Neural cell (in vitro differentiated cells): Measurements from ENCODE around the gene ZNF432. TPM values are rescaled to one million over a fixed set of nuclear protein-coding genes. Genes with fewer than 3 reads are reported as not detected.

Experiments used
- H2AFZ ChIP-seq: fragments of 200-600, 300-800 bp; sonication (generic), shearing (Covaris generic); 2 replicates; pipeline ENCODE4 v1.6.0; 2014; ENCODE audit warnings: low read depth, mild to moderate bottlenecking, antibody characterized with exemption, low read length, moderate library complexity
- H3F3A ChIP-seq: fragments of 200-600 bp; shearing (Covaris generic); 2 replicates; pipeline ENCODE4 v1.6.1; 2016; ENCODE audit warnings: mild to moderate bottlenecking, moderate library complexity, mixed read lengths, antibody characterized with exemption, low read length; ENCODE audit not compliant: insufficient read depth, poor library complexity, severe bottlenecking
- H3K27ac ChIP-seq: fragments of 200-600, 300-800 bp; sonication (generic), shearing (Covaris generic); 2 replicates; pipeline ENCODE4 v1.5.1; 2014; ENCODE audit warnings: mild to moderate bottlenecking, low read length, moderate library complexity
- H3K27me3 ChIP-seq: fragments of 300-800, 200-600 bp; sonication (generic), shearing (Covaris generic); 2 replicates; pipeline ENCODE4 v1.6.0; 2014; ENCODE audit warnings: mild to moderate bottlenecking, low read depth, low read length, moderate library complexity; ENCODE audit not compliant: insufficient read depth
- H3K36me3 ChIP-seq: fragments of 300-800, 200-600 bp; sonication (generic), shearing (Covaris generic); 2 replicates; pipeline ENCODE4 v1.5.1; 2014; ENCODE audit warnings: mild to moderate bottlenecking, antibody characterized with exemption, low read length, moderate library complexity; ENCODE audit not compliant: insufficient read depth
- H3K4me2 ChIP-seq: fragments of 300-800, 200-600 bp; sonication (generic), shearing (Covaris generic); 2 replicates; pipeline ENCODE4 v1.6.0; 2014; ENCODE audit warnings: mild to moderate bottlenecking, low read length
- H3K4me3 ChIP-seq: fragments of 300-800, 200-600 bp; sonication (generic), shearing (Covaris generic); 2 replicates; pipeline ENCODE4 v1.5.1; 2014; ENCODE audit warnings: mild to moderate bottlenecking, low read length, moderate library complexity
- H3K79me2 ChIP-seq: fragments of 200-600 bp; shearing (Covaris generic); replicated peaks from 2 replicates; pipeline ENCODE4 v1.6.0; 2014; ENCODE audit warnings: mild to moderate bottlenecking, low read length, moderate library complexity; ENCODE audit not compliant: insufficient read depth
- H3K9ac ChIP-seq: fragments of 300-800, 200-600 bp; sonication (generic), shearing (Covaris generic); 2 replicates; pipeline ENCODE4 v1.6.1; 2016; ENCODE audit warnings: mild to moderate bottlenecking, low read length, mixed read lengths
- H3K9me2 ChIP-seq: fragments of 200-600 bp; shearing (Covaris generic); 2 replicates; pipeline ENCODE4 v1.6.1; 2016; ENCODE audit warnings: mild to moderate bottlenecking, low read length, mixed read lengths; ENCODE audit not compliant: insufficient read depth
- H3K9me3 ChIP-seq: fragments of 200-600, 300-800 bp; sonication (generic), shearing (Covaris generic); 2 replicates; pipeline ENCODE4 v1.6.1; 2016; ENCODE audit warnings: mild to moderate bottlenecking, mixed run types, low read length, moderate library complexity, mixed read lengths
- H4K20me1 ChIP-seq: fragments of 200-600 bp; shearing (Covaris generic); 2 replicates; pipeline ENCODE4 v1.6.1; 2016; ENCODE audit warnings: mild to moderate bottlenecking, mixed run types; ENCODE audit not compliant: insufficient read depth
- CTCF ChIP-seq: fragments of 450-650 bp; IDR thresholded peaks from 2 replicates; pipeline ENCODE4 v1.5.1; 2014; ENCODE audit warnings: antibody characterized with exemption, mild to moderate bottlenecking, moderate library complexity; ENCODE audit not compliant: poor library complexity, severe bottlenecking
- EP300 ChIP-seq: fragments of 450-650 bp; conservative IDR thresholded peaks from 2 replicates; pipeline ENCODE4 v1.6.1; 2014; ENCODE audit warnings: antibody characterized with exemption, mild to moderate bottlenecking, moderate library complexity; ENCODE audit not compliant: poor library complexity, severe bottlenecking
- EZH2 ChIP-seq: fragments of 200-600, 300-800 bp; shearing (Covaris generic), sonication (generic); IDR thresholded peaks from 2 replicates; pipeline ENCODE4 v1.6.1; 2014; ENCODE audit warnings: antibody characterized with exemption, low read length, borderline replicate concordance, mild to moderate bottlenecking; ENCODE audit not compliant: insufficient read depth, poor library complexity, severe bottlenecking
- MXI1 ChIP-seq: fragments of 450-650 bp; conservative IDR thresholded peaks from 2 replicates; pipeline ENCODE4 v1.6.1; 2014; ENCODE audit warnings: antibody characterized with exemption, mild to moderate bottlenecking; ENCODE audit not compliant: poor library complexity, severe bottlenecking
- POLR2AphosphoS5 ChIP-seq: IDR thresholded peaks from 2 replicates; pipeline ENCODE4 v1.6.1; 2012
- RAD21 ChIP-seq: fragments of 450-650 bp; conservative IDR thresholded peaks from 2 replicates; pipeline ENCODE4 v1.6.1; 2014; ENCODE audit warnings: antibody characterized with exemption, mild to moderate bottlenecking, moderate library complexity
- REST ChIP-seq: IDR thresholded peaks from 2 replicates; pipeline ENCODE4 v1.6.1; 2012; ENCODE audit warnings: borderline replicate concordance
- SMC3 ChIP-seq: fragments of 450-650 bp; conservative IDR thresholded peaks from 2 replicates; pipeline ENCODE4 v1.6.1; 2014; ENCODE audit warnings: antibody characterized with exemption, mild to moderate bottlenecking, moderate library complexity; ENCODE audit not compliant: poor library complexity
- TAF1 ChIP-seq: IDR thresholded peaks from 2 replicates; pipeline ENCODE4 v1.6.1; 2012; ENCODE audit warnings: low read depth
- polyA plus RNA-seq: library from polyadenylated mRNA; depleted of rRNA; stranded (reverse); fragments of >200 nt; gene quantifications from 2 replicates; pipeline ENCODE4 v1.2.3, GENCODE V29; 2014

ZNF432 gene
- polyA plus RNA-seq, 1 donor from 2014 or later: 48.6 TPM

GRCh38 chr19:52020506-52020905 lies 28.1 kb downstream of the ZNF432 start:
- Histone ChIP-seq H4K20me1 (no peaks in the 10 kb centered on the region), H2AFZ (no peak overlapping the region), H3K4me3 (no peak overlapping the region), H3K27ac (no peak overlapping the region), H3K36me3 (peaks cover 50% of the 10 kb centered on the region), H3K9me3 (no peaks in the 10 kb centered on the region), H3F3A (no peaks in the 10 kb centered on the region), H3K79me2 (peaks cover 4% of the 10 kb centered on the region), H3K9me2 (no peaks in the 10 kb centered on the region), H3K27me3 (no peaks in the 10 kb centered on the region), H3K4me2 (no peak overlapping the region), H3K9ac (no peak overlapping the region)
- no peak for TF ChIP-seq EZH2
- no peak for TF ChIP-seq RAD21
- no peak for TF ChIP-seq CTCF
- no peak for TF ChIP-seq EP300
- TF ChIP-seq SMC3: no peak
- TF ChIP-seq REST: no peak
- no peak for TF ChIP-seq MXI1
- TF ChIP-seq TAF1: no peak
- TF ChIP-seq POLR2AphosphoS5: no peak

- Histone ChIP-seq H3K36me3 (peaks cover 10% of the 10 kb centered on the region), H3K9me2 (no peaks in the 10 kb centered on the region), H3K4me2 (no peak overlapping the region), H3K79me2 (peaks cover 22% of the 10 kb centered on the region), H3F3A (no peaks in the 10 kb centered on the region), H3K27ac (no peak overlapping the region), H3K9me3 (no peaks in the 10 kb centered on the region), H4K20me1 (no peaks in the 10 kb centered on the region), H3K4me3 (no peak overlapping the region), H3K27me3 (no peaks in the 10 kb centered on the region), H2AFZ (no peak overlapping the region), H3K9ac (no peak overlapping the region)
- TF ChIP-seq POLR2AphosphoS5: no peak
- TF ChIP-seq EZH2: no peak
- no peak for TF ChIP-seq EP300
- no peak for TF ChIP-seq RAD21
- TF ChIP-seq CTCF: no peak
- no peak for TF ChIP-seq MXI1
- TF ChIP-seq SMC3: no peak
- no peak for TF ChIP-seq TAF1
- TF ChIP-seq REST: no peak
Observed at GRCh38 chr19:52010674-52011073, 38.0 kb downstream of the ZNF432 start.
